Heart right ventricle (tissue), 16 donors: ENCODE results near the gene CTNNA1. TPM values are rescaled to one million over a fixed set of nuclear protein-coding genes. Genes with fewer than 3 reads are reported as not detected.
A peak's percentile ranks its signal among the peaks of the same experiment; 100 is the strongest.
"Not testable (repeated sequence)": the region's sequence is repeated elsewhere in the genome, so short reads cannot be mapped to it uniquely, and the experiment has no call there.

Experiments used
- ATAC-seq, 8 donors: fragments of 200-7000 bp; cut with Tn5 transposase; one replicate each; pipeline ENCODE4 v1.9.1; 2020; ENCODE audit warnings: mild to moderate bottlenecking in 8 of 8, moderate library complexity in 8 of 8, moderate number of reproducible peaks in 1 of 8
- DNase-seq, 2 donors: peaks; one replicate each; pipeline ENCODE4 v3.0.0-alpha.2; 2020
- H3K27ac ChIP-seq, 10 donors: fragments of 200-600 bp; sonication (generic) in 2 of 10; one replicate each; pipeline versions ENCODE4 v1.5.0 to v1.8.0; 2020 to 2022; ENCODE audit warnings: mild to moderate bottlenecking in 3 of 10
- H3K27me3 ChIP-seq, 7 donors: fragments of 200-600 bp; one replicate each; pipeline ENCODE4 v1.8.0; 2021 to 2022; ENCODE audit warnings: mild to moderate bottlenecking in 2 of 7
- H3K36me3 ChIP-seq, 9 donors: fragments of 200-600 bp; sonication (generic) in 1 of 9; one replicate each; pipeline versions ENCODE4 v1.5.0 to v1.8.0; 2020 to 2022; ENCODE audit warnings: mild to moderate bottlenecking in 2 of 9
- H3K4me1 ChIP-seq, 9 donors: fragments of 200-600 bp; sonication (generic) in 1 of 9; one replicate each; pipeline versions ENCODE4 v1.5.0 to v1.8.0; 2020 to 2022; ENCODE audit warnings: mild to moderate bottlenecking in 4 of 9
- H3K4me3 ChIP-seq, 10 donors: fragments of 200-600 bp; sonication (generic) in 2 of 10; one replicate each; pipeline versions ENCODE4 v1.5.0 to v1.8.0; 2020 to 2022; ENCODE audit warnings: mild to moderate bottlenecking in 7 of 10, moderate library complexity in 2 of 10
- H3K9me3 ChIP-seq, 11 donors: fragments of 200-600 bp in 10 of 11; sonication (generic) in 2 of 11; one replicate each; pipeline versions ENCODE4 v1.5.0 to v1.8.0; 2013 to 2022; ENCODE audit warnings: mild to moderate bottlenecking in 2 of 11, control low read depth in 1 of 11, moderate library complexity in 1 of 11
- WGBS, 2 donors: extraction: QIAGEN DNeasy Blood & Tissue Kit; methylation state at CpG; one replicate each; pipeline ENCODE4 v1.1.7; 2013; ENCODE audit warnings: inconsistent platforms in 1 of 2; 5-methylcytosine and 5-hydroxymethylcytosine counted together
- intact Hi-C, 10 donors: fragments of 100-400 bp; cut with DNase I; formaldehyde crosslinking; loops; one replicate each; pipeline versions ENCODE4 v1.11.1 to v1.14.2; 2022
- long read RNA-seq, 3 donors: library from polyadenylated mRNA; unstranded; transcript quantifications; one replicate each; pipeline ENCODE4 v2.0.0, GENCODE V29; 2020 to 2021
- polyA plus RNA-seq, 2 donors: library from polyadenylated mRNA; stranded (reverse); fragments of 200-250 nt; gene quantifications; one replicate each; pipeline ENCODE4 v1.2.3, GENCODE V29; 2013
- total RNA-seq, 10 donors: library from RNA; stranded (reverse); fragmentation: NEBNext Ultra II Directional in 3 of 10; extraction: Animal tissue kit (Norgen Biotek cat#: 25700) in 3 of 10; gene quantifications; one replicate each; pipeline versions ENCODE4 v1.2.1 to v1.2.4, GENCODE V29; 2021 to 2023
- TF ChIP-seq, protein P1 (sequence below), 9 donors: fragments of 200-600 bp; sonication (generic) in 2 of 9; IDR thresholded peaks; one replicate each; pipeline versions ENCODE4 v1.5.0 to v1.8.0; 2021 to 2022; ENCODE audit warnings: antibody characterized with exemption in 9 of 9, mild to moderate bottlenecking in 5 of 9, moderate library complexity in 1 of 9
- donor health status: Arrhythmogenic right ventricular cardiomyopathy.
- donor health status: ischemic (EF 13 %, LVEDD 7.1; RV severe dilation, severe dysfunction).
- donor health status: healthy with polysubstance abuse.
- donor health status: DM: no; HTN: yes; CAD: no.
- donor health status: DM: no; HTN: no; CAD: no.
- donor health status: ischemic (EF 25% LVEDD 6.9; RV normal size, moderate dysfunction).
- donor health status: ischemic (EF 25% LVEDD 5.7; RV mildly dilated, moderate dysfunction).
- donor health status: healthy.
- donor health status: DM: yes; HTN: yes; CAD: no.
- donor health status: Ischemic cardiomyopathy.
- donor health status: ischemic (EF 35%, LVEDD 5.7; RV mildly dilated, moderate dysfunction).
- donor health status: nonischemic (EF 11% LVEDD 7.7; RV severe dilation, severe dysfunction).
- donor health status: DM: yes; HTN: yes; CAD: no.
- donor health status: PGD.
- donor health status: ischemic (EF 29% LVEDD 5.4; RV normal size, mild dysfunction).
- donor health status: nonischemic (EF 23%, LVEDD 6.1; RV moderate dilation, normal function).

Gene CTNNA1, protein sequence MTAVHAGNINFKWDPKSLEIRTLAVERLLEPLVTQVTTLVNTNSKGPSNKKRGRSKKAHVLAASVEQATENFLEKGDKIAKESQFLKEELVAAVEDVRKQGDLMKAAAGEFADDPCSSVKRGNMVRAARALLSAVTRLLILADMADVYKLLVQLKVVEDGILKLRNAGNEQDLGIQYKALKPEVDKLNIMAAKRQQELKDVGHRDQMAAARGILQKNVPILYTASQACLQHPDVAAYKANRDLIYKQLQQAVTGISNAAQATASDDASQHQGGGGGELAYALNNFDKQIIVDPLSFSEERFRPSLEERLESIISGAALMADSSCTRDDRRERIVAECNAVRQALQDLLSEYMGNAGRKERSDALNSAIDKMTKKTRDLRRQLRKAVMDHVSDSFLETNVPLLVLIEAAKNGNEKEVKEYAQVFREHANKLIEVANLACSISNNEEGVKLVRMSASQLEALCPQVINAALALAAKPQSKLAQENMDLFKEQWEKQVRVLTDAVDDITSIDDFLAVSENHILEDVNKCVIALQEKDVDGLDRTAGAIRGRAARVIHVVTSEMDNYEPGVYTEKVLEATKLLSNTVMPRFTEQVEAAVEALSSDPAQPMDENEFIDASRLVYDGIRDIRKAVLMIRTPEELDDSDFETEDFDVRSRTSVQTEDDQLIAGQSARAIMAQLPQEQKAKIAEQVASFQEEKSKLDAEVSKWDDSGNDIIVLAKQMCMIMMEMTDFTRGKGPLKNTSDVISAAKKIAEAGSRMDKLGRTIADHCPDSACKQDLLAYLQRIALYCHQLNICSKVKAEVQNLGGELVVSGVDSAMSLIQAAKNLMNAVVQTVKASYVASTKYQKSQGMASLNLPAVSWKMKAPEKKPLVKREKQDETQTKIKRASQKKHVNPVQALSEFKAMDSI
- total RNA-seq, result 100 to 1,000 TPM; 337 to 416 (median 382) TPM
- polyA plus RNA-seq, result 100 to 1,000 TPM; 128 to 213 TPM
- long read RNA-seq, donor 1, transcript CTNNA1-201 (18 exons, 3,756 nt), result major isoform, 428 of 598 reads
- long read RNA-seq, donor 1, partial matches to known transcripts, result 115 of 598 reads
- long read RNA-seq, donor 1, other reads (novel, unspliced or antisense), result 48 of 598 reads
- long read RNA-seq, donor 2, transcript CTNNA1-230 (17 exons, 2,741 nt), result minor isoform, 8 of 1,041 reads
- long read RNA-seq, donor 2, transcript CTNNA1-201 (18 exons, 3,756 nt), result major isoform, 800 of 1,041 reads
- long read RNA-seq, donor 2, partial matches to known transcripts, result 183 of 1,041 reads
- long read RNA-seq, donor 2, other reads (novel, unspliced or antisense), result 48 of 1,041 reads
- long read RNA-seq, donor 3, transcript CTNNA1-236 (2 exons, 2,044 nt), result minor isoform, 5 of 1,481 reads
- long read RNA-seq, donor 3, transcript CTNNA1-230 (17 exons, 2,741 nt), result minor isoform, 6 of 1,481 reads
- long read RNA-seq, donor 3, transcript CTNNA1-201 (18 exons, 3,756 nt), result major isoform, 1,056 of 1,481 reads
- long read RNA-seq, donor 3, partial matches to known transcripts, result 340 of 1,481 reads
- long read RNA-seq, donor 3, other reads (novel, unspliced or antisense), result 74 of 1,481 reads

DNA sequence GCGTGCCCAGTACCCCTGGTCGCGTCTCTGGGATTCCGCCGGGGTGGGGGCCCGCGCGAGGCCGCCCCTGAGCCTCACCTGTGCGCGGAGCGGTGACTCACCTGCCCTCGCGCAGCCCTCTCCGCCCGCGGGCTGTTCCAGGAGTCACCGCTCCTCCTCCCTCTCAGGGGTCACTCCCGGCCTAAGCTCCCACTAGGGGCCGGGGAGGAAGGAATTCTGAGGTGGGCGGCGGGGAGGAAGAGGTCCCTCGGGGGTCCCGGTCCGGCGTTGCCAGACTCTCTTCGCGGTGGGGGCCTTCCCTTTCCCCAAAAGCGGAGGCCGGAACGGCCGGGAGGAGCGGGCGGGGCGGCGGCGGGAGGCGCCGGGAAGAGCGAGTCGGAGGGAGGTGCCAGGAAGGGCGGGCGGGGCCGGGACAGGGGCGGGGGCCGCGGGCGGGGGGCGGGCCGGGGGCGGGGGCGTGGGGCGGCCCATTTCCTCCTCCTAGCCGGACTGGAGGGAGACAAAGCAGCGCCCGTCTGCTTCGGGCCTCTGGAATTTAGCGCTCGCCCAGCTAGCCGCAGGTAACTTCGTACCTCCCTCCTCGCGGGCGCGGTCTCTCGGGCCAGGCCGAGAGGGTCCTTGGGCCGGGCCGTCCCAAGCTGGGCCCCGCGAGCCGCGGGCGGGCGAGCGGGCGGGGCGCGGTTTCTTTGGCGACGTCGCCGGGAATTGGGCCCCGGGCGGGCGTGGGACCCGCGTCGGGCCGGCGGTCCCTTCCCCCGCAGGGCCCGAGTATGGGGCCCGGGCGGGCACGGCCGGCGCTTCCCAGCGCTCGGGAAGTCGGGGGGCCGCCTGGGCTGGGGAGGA, at the start of gene CTNNA1:
TSS of gene CTNNA1 (plus strand) at position 475 of the 843 bp plus-strand sequence. CDS start 28,500 bp downstream, outside the sequence.
- H3K27me3 ChIP-seq, result no peaks in the 10 kb centered on the region
- intact Hi-C loops, result loop anchor here in 5 of 10 donors (5.0 to 10.0 kb wide), 7 partner anchors 98 to 512 kb away; partner anchors contain the start of gene HSPA9 (in 2 of the 5)
- peaks cover 10 to 47% (median 39%) of the 10 kb centered on the region in 9 donors for H3K4me1 ChIP-seq
- DNase-seq, result peak; percentile 83 to 88
- 0% methylated on average over 48 to 89 of the region's 102 CpGs for WGBS, 2 donors
- peak; percentile 80 to 89 (median 82) for ATAC-seq
- H3K9me3 ChIP-seq, result peaks cover 0 to 6% (median 0%) of the 10 kb centered on the region in 11 donors
- peaks cover 0 to 27% (median 2%) of the 10 kb centered on the region in 9 donors for H3K36me3 ChIP-seq
- TF ChIP-seq, protein P1, sequence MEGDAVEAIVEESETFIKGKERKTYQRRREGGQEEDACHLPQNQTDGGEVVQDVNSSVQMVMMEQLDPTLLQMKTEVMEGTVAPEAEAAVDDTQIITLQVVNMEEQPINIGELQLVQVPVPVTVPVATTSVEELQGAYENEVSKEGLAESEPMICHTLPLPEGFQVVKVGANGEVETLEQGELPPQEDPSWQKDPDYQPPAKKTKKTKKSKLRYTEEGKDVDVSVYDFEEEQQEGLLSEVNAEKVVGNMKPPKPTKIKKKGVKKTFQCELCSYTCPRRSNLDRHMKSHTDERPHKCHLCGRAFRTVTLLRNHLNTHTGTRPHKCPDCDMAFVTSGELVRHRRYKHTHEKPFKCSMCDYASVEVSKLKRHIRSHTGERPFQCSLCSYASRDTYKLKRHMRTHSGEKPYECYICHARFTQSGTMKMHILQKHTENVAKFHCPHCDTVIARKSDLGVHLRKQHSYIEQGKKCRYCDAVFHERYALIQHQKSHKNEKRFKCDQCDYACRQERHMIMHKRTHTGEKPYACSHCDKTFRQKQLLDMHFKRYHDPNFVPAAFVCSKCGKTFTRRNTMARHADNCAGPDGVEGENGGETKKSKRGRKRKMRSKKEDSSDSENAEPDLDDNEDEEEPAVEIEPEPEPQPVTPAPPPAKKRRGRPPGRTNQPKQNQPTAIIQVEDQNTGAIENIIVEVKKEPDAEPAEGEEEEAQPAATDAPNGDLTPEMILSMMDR (IDR thresholded peaks at IDR 0.05), result no peak
- peak within 1 kb of the TSS; percentile 96 to 100 (median 100) for H3K27ac ChIP-seq
- H3K4me3 ChIP-seq, result peak within 1 kb of the TSS; percentile 44 to 100 (median 98)

DNA sequence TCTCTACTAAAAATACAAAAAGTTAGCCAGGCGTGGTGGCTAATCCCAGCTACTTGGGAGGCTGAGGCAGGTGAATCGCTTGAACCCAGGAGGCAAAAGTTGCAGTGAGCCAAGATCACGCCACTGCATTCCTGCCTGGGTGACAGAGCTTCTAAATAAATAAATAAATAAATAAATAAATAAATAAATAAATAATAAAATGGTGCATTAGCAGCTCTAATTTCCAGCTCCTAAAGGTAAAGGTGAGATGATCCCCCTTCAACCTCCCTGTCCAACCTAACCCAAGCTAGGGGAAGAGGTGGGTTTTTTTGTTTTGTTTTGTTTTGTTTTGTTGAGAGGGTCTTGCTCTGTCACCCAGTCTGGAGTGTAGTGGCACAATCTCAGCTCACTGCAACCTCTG, 49.4 kb upstream of the CTNNA1 start:
- DNase-seq, H3K9me3 ChIP-seq, intact Hi-C loops, H3K36me3 ChIP-seq, ATAC-seq, H3K27me3 ChIP-seq, H3K4me3 ChIP-seq, H3K27ac ChIP-seq: not testable (repeated sequence)
- peaks cover 0 to 10% (median 0%) of the 10 kb centered on the region in 9 donors for H3K4me1 ChIP-seq
- WGBS, 2 donors, result 95 to 99% methylated on average over 3 of the region's 3 CpGs

DNA sequence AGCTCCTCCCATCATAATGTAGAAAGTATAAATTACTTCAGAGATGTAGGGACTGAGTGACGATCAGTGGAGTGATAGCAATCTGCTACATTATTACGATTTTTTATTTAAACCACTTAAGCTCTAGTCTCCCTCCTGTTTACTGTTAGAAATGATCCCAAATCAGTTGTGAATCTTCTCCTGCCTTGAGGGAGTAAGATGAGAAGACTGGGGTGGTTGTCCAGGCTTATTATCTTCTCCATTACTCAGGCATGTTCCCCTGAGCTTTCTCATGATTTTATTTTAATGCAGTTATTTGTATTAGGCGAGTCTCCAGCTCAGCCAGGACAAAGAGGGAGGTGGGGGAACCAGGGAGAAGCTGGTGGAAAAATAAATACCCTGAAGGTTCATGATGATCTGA, 48.2 kb upstream of the CTNNA1 start:
- no peaks in the 10 kb centered on the region for H3K36me3 ChIP-seq
- DNase-seq (no peak), ATAC-seq (no peak)
- H3K4me3 ChIP-seq, result no peak overlapping the region
- intact Hi-C loops, result no loop called here
- WGBS, 2 donors, result 67 to 69% methylated on average over 3 of the region's 3 CpGs
- TF ChIP-seq, protein P1 (IDR thresholded peaks at IDR 0.05), result no peak
- H3K4me1 ChIP-seq, result peaks cover 0 to 10% (median 0%) of the 10 kb centered on the region in 9 donors
- H3K27me3 ChIP-seq, result no peaks in the 10 kb centered on the region
- no peaks in the 10 kb centered on the region for H3K9me3 ChIP-seq
- no peak overlapping the region for H3K27ac ChIP-seq
